ENCODE results near the gene SLC7A6. TPM values are rescaled to one million over a fixed set of nuclear protein-coding genes. Genes with fewer than 3 reads are reported as not detected.
A peak's percentile ranks its signal among the peaks of the same experiment; 100 is the strongest.

Gene SLC7A6
- total RNA-seq, 1 donor from 2014 or later: 12.1 TPM

GRCh38 chr16:68310437-68310773 lies 46.1 kb downstream of the SLC7A6 start:
- peak overlapping the region; percentile 88 for H3K4me3 ChIP-seq (ENCODE audit: low read depth, low read length)
- TF ChIP-seq CTCF (IDR thresholded peaks at IDR 0.05; ENCODE audit: insufficient read depth, low read length, poor library complexity, severe bottlenecking): no peak
- DNase-seq (ENCODE audit: low read depth): no peak
- no peaks in the 10 kb centered on the region for H3K27me3 ChIP-seq (ENCODE audit: control insufficient read depth, insufficient read depth, low read length)
- H3K36me3 ChIP-seq (ENCODE audit: control insufficient read depth, insufficient read depth, low read length): no peaks in the 10 kb centered on the region

GRCh38 chr16:68310774-68311511 lies 46.6 kb downstream of the SLC7A6 start, which contains the start of the genes PRMT7 and SLC7A6OS:
PRMT7 (plus strand) TSS chr16:68311019; CDS start chr16:68315980, 4,961 bp downstream.
SLC7A6OS (minus strand) TSS chr16:68310946; CDS start chr16:68310926, 20 bp downstream.
- no peak for TF ChIP-seq CTCF (IDR thresholded peaks at IDR 0.05; ENCODE audit: insufficient read depth, low read length, poor library complexity, severe bottlenecking)
- peak; percentile 64 for DNase-seq (ENCODE audit: low read depth)
- H3K4me3 ChIP-seq (ENCODE audit: low read depth, low read length): peak within 1 kb of the TSS; percentile 88
- H3K27me3 ChIP-seq (ENCODE audit: control insufficient read depth, insufficient read depth, low read length): no peaks in the 10 kb centered on the region
- H3K36me3 ChIP-seq (ENCODE audit: control insufficient read depth, insufficient read depth, low read length): no peaks in the 10 kb centered on the region

- Histone ChIP-seq H3K36me3 (ENCODE audit: control insufficient read depth, insufficient read depth, low read length) (peaks cover 1% of the 10 kb centered on the region), H3K4me3 (ENCODE audit: low read depth, low read length) (no peak overlapping the region), H3K27me3 (ENCODE audit: control insufficient read depth, insufficient read depth, low read length) (no peaks in the 10 kb centered on the region)
- no peak for DNase-seq (ENCODE audit: low read depth)
- TF ChIP-seq CTCF (IDR thresholded peaks at IDR 0.05; ENCODE audit: insufficient read depth, low read length, poor library complexity, severe bottlenecking): no peak
Measured at GRCh38 chr16:68313116-68313515, 48.8 kb downstream of the SLC7A6 start.

GRCh38 chr16:68319185-68319908 lies 55.0 kb downstream of the SLC7A6 start:
- TF ChIP-seq CTCF (IDR thresholded peaks at IDR 0.05; ENCODE audit: insufficient read depth, low read length, poor library complexity, severe bottlenecking): no peak
- Histone ChIP-seq H3K4me3 (ENCODE audit: low read depth, low read length) (no peak overlapping the region), H3K36me3 (ENCODE audit: control insufficient read depth, insufficient read depth, low read length) (peaks cover 1% of the 10 kb centered on the region), H3K27me3 (ENCODE audit: control insufficient read depth, insufficient read depth, low read length) (no peaks in the 10 kb centered on the region)
- no peak for DNase-seq (ENCODE audit: low read depth)

GRCh38 chr16:68324336-68324735 lies 60.0 kb downstream of the SLC7A6 start:
- Histone ChIP-seq H3K36me3 (ENCODE audit: control insufficient read depth, insufficient read depth, low read length) (no peaks in the 10 kb centered on the region), H3K4me3 (ENCODE audit: low read depth, low read length) (no peak overlapping the region), H3K27me3 (ENCODE audit: control insufficient read depth, insufficient read depth, low read length) (no peaks in the 10 kb centered on the region)
- no peak for TF ChIP-seq CTCF (IDR thresholded peaks at IDR 0.05; ENCODE audit: insufficient read depth, low read length, poor library complexity, severe bottlenecking)
- DNase-seq (ENCODE audit: low read depth): no peak

All from kidney epithelial cell (primary cell).